Stimulated activated CD8-positive, alpha-beta memory T cell treated with anti-CD3 and anti-CD28 coated beads, Interleukin-7, amount 100 ng/mL, for 48 hours (primary cell): ENCODE results near the gene HCN4.

Experiments used
- DNase-seq, 2 donors: peaks; one replicate each; pipeline ENCODE4 v3.0.0-alpha.2; 2020; ENCODE audit warnings: low read depth in 1 of 2; ENCODE audit errors: extremely low read depth in 1 of 2

HCN4 gene

GRCh38 chr15:73380661-73381060, 11.9 kb upstream of the HCN4 start:
- no peak for DNase-seq

GRCh38 chr15:73378089-73378488, 9.3 kb upstream of the HCN4 start:
- DNase-seq: no peak

- DNase-seq: no peak
Observed at GRCh38 chr15:73375755-73376305, 7.1 kb upstream of the HCN4 start.

GRCh38 chr15:73375012-73375411, 6.3 kb upstream of the HCN4 start:
- DNase-seq: no peak

GRCh38 chr15:73374604-73375003, 5.8 kb upstream of the HCN4 start:
- DNase-seq: no peak

- DNase-seq: no peak
Observed at GRCh38 chr15:73373221-73373620, 4.5 kb upstream of the HCN4 start.

GRCh38 chr15:73371812-73372211, 3.1 kb upstream of the HCN4 start:
- no peak for DNase-seq

- no peak for DNase-seq
Observed at GRCh38 chr15:73370151-73370550, 1.4 kb upstream of the HCN4 start.

- no peak for DNase-seq
Observed at GRCh38 chr15:73369154-73369694, 466 bp upstream of the HCN4 start.

- no peak for DNase-seq
Observed at GRCh38 chr15:73367624-73368300, 996 bp downstream of the HCN4 start.

GRCh38 chr15:73366766-73367623, 1.8 kb downstream of the HCN4 start:
- no peak for DNase-seq

- DNase-seq: no peak
Observed at GRCh38 chr15:73364070-73364469, 4.7 kb downstream of the HCN4 start.

GRCh38 chr15:73362900-73363299, 5.9 kb downstream of the HCN4 start:
- DNase-seq: no peak

- DNase-seq: no peak
Observed at GRCh38 chr15:73361337-73361736, 7.4 kb downstream of the HCN4 start.

- DNase-seq: no peak
Observed at GRCh38 chr15:73359651-73360050, 9.1 kb downstream of the HCN4 start.

- DNase-seq: no peak
Observed at GRCh38 chr15:73357999-73358665, 10.6 kb downstream of the HCN4 start.

- DNase-seq: no peak
Observed at GRCh38 chr15:73355612-73356265, 13.0 kb downstream of the HCN4 start.

- DNase-seq: no peak
Observed at GRCh38 chr15:73354241-73354640, 14.5 kb downstream of the HCN4 start.

- DNase-seq: no peak
Observed at GRCh38 chr15:73353734-73354133, 15.0 kb downstream of the HCN4 start.

- DNase-seq: no peak
Observed at GRCh38 chr15:73352082-73352481, 16.7 kb downstream of the HCN4 start.

GRCh38 chr15:73349191-73349590, 19.6 kb downstream of the HCN4 start:
- DNase-seq: no peak
